ENCODE measurements around the gene HKDC1.
"Not testable (repeated sequence)": the region's sequence is repeated elsewhere in the genome, so short reads cannot be mapped to it uniquely, and the experiment has no call there.

HKDC1 gene, protein sequence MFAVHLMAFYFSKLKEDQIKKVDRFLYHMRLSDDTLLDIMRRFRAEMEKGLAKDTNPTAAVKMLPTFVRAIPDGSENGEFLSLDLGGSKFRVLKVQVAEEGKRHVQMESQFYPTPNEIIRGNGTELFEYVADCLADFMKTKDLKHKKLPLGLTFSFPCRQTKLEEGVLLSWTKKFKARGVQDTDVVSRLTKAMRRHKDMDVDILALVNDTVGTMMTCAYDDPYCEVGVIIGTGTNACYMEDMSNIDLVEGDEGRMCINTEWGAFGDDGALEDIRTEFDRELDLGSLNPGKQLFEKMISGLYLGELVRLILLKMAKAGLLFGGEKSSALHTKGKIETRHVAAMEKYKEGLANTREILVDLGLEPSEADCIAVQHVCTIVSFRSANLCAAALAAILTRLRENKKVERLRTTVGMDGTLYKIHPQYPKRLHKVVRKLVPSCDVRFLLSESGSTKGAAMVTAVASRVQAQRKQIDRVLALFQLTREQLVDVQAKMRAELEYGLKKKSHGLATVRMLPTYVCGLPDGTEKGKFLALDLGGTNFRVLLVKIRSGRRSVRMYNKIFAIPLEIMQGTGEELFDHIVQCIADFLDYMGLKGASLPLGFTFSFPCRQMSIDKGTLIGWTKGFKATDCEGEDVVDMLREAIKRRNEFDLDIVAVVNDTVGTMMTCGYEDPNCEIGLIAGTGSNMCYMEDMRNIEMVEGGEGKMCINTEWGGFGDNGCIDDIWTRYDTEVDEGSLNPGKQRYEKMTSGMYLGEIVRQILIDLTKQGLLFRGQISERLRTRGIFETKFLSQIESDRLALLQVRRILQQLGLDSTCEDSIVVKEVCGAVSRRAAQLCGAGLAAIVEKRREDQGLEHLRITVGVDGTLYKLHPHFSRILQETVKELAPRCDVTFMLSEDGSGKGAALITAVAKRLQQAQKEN
- total RNA-seq: 8.8 reads per million, percentile 29 among the genes with 10 or more reads in this experiment

DNA sequence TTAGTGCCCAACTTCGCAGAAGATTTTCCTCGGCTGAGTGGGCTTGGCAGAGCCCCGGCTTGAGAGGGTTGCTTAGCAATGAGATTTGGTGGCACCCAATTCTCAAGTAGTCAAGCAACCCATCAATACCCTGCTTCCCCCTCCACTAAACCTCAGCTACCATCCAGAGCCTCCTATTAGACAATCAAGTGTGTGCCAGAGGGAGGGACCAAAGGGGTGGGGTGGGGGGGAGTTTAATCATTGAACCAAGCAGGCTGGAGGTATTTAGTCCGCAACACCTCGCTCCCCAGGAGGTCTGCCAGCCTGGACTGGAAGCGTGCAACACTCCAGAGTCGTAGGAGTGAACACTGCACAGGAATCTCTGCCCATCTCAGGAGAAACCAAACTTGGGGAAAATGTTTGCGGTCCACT, at the start of gene HKDC1:
HKDC1 (plus strand) TSS at position 292 of the 411 bp plus-strand sequence; CDS start at position 396, 104 bp downstream.
- no peak for DNase-seq

DNA sequence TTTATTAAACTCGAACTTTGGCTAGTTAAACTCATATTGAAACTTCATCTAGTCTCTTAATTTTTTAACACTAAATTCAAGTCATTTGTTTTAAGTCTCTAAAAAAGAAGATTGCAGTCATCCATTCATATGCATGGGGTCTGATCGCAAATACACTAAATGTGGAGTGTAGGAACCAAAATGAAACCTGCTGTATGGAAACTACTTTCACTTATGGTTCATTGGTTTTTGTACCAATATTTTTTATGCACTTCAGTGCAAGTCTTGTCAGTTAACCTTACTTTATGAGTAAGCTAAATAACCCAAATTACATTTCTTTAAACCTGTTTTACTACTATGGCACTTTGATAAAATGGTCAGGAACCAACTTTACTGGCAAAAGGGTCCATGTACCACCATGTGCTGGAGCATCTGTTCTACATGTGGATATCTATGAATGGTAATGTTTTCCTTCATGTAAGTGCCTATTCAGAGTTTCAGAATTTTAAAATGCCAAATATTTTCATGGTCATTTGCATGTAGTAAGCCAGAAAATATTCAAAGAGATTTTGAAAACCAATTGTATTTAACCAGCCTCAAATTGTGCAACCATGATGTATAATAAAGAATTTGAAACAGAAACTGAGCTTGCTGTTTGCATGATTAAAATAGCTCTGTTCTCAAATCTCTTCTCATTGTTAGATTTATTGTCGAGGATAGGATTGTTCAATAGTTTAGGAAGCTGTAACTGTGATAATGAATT, 47.7 kb upstream of the HKDC1 start:
- no peak for DNase-seq

DNA sequence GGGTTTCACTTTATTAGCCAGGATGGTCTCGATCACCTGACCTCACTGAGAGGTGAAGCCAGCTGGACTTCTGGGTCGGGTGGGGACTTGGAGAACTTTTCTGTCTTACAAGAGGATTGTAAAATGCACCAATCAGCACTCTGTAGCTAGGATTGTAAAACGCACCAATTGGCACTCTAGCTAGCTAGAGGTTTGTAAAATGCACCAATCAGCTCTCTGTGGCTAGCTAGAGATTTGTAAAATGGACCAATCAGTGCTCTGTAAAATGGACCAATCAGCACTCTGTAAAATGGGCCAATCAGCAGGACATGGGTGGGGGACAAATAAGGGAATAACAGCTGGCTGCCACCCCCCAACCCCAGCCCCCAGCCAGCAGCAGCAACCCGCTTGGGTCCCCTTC, 44.8 kb upstream of the HKDC1 start:
- DNase-seq: not testable (repeated sequence)

DNA sequence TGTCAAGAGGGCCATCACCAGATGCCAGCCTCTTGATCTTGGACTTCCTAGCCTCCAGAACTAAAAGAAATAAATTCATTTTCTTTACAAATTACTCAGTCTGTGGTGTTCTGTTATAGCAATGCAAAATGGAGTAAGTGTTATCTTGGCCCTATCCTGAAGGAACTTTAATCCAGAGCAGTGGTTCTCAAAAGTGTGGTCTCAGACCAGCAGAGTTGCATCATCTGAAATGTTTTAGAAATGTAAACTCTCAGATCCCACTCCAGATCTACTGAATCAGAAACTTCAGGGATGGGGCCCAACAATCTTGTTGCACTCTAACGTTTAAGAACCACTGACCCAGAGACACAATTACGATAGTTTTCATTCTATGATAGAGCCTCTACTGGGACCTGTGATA, 43.3 kb upstream of the HKDC1 start:
- no peak for DNase-seq

DNA sequence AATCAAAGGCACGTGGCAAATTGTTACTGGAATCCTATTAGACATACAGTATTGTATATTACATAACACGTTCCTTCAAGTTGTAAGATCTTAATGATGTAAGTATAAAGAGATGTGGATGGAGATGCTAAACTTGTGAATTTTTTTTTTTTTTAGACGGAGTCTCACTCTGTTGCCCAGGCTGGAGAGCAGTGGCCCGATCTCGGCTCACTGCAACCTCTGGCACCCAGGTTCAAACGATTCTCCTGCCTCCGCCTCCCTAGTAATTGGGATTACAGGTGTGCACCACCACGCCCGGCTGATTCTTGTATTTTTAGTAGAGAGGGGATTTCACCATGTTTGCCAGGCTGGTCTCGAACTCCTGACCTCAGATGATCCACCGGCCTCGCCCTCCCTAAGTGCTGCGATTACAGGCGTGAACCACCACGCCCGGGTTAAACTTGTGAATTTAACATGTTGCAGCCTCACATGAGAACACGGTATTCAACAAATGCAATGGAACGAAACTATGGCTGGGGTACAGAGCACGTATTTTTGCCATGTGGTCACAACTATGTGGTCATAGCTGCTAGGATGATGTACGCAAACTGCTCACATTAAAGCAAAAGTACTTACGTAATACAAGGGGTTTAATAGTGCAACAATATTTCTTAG, 40.9 kb upstream of the HKDC1 start:
- peak; percentile 34 for DNase-seq

DNA sequence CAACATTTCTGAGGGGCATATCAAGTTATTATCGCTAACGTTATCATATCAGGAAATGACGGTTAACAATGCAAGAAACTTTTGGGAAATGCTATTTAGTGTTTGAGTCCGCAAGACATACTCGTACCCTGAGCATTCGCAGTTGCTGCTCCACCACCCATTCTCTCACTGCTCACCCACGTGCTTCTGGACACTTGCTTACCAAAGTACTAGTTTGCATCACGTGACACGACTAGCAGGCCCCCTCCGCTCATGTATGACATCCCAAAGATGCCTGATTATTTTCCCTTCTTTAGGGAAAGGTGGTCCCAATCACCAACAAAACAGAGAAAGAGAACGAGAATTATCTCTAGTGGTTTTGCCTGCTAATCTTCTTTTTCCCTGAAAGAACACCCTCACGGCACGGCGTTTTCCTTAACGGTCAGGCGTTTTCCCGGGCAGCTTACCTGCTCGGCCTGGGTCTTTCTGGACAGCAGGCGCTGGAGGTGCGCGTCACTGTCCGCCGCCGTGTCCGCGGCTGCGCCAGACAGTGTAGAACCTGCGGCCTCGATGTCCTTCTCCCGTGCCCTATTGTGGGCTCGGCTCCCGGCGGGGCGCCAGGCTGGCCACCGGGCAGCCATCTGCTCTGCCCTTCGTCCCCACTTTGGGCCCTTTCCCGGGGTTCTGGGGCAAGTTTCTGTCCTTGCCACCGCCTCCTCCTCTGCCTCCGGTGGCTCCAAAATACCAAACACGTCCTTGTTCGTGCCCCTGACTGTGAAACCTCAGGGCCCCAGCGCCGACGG, 40.2 kb upstream of the HKDC1 start, which contains the start of gene SUPV3L1:
SUPV3L1 (plus strand) TSS at position 492 of the 782 bp plus-strand sequence; CDS start at position 550, 58 bp downstream.
- peak; percentile 77 for DNase-seq

DNA sequence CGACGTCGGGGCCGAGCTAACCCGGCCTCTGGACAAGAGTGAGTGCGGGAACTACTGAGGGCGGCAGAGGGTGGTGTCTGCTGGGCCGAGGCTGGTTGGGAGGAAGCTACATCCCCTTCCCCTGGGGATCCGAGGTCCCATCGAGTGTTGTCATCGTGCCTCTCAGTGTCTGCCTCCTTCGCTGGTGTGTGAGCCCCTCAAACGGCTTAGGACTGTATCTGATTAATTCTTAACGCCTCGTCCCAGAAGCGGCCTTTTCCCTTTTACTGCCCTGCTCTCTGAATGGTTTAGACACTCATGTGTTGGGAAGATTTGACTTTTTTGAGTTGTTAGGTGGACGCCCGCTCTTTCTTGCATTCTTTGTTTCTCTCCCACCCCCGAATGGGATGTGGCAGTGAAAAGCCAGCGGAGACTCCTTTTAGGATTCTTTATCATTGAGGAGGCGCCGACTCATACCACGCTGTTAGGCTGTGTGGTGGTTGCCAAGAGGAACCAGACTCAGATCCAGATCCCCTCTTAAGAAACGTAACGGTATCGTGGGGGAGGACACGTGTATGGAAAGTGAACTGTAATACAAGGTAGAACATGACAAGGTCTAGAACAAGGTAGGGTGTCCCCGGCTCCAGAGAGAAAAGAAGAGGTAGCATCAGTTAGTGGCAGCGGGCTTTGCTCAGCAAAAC, 39.5 kb upstream of the HKDC1 start:
- peak; percentile 12 for DNase-seq

DNA sequence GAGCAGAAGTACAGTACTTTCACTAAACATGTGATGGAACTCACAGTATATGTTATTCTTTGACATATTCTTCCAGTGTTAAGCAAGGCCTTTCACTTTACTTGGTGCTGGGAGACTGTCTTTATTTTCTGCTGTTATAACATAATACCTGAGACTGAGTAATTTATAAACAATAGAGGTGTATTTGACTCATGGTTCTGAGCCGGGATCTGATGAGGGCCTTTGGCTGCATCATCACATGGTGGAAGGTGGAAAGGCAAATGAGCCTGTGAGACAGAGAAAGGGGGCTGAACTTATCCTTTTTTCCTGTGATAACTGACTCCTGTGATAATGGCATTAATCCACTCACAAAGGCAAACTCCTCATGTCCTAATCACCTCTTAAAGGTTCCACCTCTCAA, 38.7 kb upstream of the HKDC1 start:
- no peak for DNase-seq

DNA sequence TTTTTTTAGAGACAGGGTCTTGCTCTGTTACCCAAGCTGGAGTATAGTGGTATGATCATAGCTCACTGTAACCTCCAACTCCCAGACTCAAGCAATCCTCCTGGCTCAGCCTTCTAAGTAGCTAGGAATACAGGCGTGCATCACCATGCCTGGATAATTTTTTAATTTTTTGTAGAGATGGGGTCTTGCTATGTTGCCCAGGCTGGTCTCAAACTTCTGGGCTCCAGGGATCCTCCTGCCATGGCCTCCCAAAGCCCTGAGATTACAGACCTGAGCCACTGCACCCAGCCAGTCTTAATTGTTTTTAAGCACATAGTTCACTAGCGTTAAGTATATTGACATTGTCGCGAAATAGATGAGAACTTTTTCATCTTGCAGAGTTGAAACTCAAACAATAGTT, 38.1 kb upstream of the HKDC1 start:
- no peak for DNase-seq

DNA sequence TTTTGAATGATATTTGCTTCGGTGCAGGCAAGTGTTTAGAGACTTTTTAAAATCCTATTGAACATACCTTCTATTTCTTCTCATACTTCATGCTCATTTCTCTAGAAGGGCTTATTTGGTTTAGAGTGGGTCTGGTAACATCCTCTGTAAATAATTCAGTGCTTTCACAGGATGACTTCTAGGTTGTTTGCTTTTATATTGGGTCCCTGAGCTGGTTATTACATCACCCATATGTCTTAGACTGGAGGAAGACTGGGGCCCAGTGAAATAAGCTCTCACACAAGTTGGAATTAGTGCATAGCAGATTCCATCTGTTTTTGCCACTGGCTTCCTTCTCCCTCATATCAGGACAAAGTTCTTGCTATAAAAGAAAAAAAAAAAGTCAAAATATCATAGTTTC, 33.6 kb upstream of the HKDC1 start:
- DNase-seq: no peak

DNA sequence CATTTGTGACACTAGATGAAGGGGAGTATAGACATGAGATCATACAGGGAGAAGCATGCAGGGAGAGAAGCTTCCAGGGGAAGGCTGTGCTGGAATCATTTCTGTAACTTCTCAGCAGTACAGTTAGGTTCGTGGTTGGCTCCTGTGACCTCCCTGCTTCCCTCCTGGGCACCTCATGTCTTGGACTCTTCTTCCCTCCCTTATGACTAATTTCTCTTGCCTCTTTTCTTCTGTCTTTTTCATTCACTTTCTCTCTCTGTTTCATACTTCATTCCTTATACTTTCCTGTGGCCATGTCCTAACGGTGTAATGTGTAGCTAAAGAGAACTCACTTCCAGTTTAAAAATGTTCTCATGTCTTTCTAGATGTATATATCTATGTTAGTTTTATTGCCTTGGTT, 19.1 kb upstream of the HKDC1 start:
- DNase-seq: no peak

DNA sequence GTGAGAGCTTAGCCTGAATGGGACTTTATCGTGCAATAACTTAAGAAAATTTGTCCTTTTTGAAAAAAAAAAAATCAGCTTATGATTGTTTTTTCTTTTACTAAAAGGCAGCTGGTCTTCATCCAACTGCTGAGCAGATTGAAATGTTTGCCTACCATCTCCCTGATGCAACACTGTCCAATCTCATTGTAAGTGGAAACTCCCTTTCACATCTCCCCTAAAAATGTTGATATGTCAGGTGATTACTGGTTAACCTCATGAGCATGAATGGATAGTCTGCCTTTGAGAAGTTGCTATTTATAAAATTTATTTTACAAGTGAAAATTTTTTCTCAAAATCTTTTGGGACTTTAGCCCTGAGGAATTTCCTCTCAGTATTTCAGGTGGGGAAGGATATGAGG, 17.8 kb upstream of the HKDC1 start:
- no peak for DNase-seq

DNA sequence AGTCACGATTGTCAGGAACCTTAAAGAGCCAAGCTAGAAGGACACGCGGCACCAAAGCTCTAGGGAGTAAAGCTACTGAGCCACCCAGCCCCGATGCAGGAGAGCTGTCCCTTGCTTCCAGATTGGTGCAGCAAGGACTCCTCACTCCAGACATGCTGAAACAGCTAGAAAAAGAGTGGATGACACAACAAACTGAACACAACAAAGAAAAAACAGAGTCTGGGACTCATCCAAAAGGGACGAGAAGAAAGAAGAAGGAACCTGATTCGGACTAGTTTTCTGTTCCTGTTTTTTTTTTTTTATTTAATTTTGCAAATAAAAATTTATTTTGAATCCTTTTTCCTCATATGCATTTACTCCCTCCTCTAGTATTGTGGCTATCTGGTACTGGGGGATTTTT, 11.4 kb upstream of the HKDC1 start:
- no peak for DNase-seq

DNA sequence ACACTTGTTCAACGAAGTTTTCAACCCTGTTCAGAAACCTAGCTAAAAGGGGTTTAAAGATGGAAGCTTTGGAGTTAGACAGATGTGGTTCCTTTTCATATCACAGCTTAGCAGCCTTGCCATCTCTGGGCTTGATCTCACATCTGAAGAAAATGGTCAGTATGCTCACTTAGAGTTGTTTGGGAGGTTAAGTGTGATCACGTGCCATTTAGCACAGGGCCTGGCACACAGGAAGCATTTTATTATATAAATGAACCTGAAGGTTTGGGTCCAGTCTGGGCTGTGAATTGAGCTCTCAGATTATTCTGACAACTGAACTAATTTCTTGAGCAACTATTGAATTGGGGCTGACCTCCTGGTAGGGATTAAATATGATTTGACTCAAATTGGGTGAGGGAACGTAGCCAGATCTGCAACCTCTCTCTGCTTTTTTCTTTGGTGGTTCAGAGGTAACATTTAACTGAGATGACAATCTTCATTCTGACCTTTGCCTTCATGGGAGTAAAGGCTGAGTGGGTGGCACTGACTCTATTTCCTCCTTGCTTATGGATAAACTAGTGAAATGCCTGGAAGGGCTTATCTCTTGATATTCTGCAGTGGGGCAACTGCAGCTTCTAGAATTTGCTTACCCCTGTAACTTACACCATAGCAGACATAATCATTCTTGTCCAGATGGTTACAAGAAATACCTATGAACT, 10.2 kb upstream of the HKDC1 start:
- no peak for DNase-seq

DNA sequence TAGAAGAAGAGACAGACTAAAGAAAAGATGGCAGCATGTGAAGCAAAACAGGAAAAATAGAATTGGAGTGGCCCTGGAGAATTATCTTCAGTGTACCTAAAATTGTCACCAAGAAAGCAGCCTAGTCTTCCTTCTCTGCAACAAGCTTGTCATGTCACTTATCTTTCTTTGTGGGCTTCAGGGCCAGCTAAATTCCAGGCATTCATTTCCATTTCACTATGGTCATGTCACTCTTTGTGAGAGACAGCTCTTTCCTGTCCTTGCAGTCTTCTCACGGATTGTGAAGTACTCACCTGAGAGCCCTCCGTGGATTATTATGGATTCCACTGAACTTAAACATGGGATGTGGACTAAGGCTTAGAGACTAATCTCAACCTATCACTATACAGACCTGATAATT, 9.0 kb upstream of the HKDC1 start:
- no peak for DNase-seq

DNA sequence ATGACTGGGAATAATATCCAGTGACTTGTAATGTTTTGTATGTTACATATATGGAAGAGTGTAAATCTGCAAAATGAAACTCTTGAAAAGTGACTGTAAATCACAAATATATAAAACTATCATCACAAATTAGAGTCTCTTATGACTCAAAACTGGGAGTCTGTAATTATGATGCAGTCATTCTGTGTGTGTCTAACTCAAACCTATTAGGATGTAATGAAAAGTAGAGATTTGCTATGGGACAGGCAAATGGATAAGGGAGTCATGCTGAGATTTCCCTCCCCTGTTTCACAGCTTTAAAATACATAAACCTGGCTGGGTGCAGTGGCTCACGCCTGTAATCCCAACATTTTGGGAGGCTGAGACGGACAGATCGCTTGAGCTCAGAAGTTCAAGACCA, 8.6 kb upstream of the HKDC1 start:
- DNase-seq: no peak

DNA sequence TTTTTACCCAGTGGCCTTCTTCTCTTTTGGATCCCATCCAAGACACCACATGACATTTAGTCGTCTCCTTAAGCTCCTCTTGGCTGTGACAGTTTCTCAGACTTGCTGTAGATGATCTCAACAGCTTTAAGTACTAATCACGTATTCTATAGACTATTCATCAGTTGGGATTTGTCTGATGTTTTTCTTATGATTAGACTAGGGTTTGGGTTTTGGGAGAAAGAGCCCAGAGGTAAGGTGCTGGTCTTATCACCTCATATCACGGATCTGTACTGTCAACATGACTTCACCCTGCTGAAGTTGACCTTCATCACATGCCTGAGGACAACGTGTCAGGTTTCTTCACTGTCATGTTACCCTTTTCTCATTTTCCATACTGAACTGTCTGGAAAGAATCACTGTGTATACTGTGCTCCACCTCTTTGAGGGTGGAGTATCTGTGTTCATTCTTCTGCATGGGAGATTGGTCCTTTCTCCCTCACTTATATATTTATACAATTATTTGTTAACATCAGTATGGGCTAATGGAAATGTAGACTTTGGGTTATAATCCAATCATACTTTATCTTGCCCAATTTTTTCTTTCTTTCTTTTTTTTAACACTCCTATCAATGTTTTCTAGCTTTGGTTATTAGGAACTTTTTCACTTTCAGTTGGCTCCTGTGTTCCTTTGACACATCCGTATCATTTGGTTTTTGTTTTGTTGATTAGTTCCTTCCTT, 6.4 kb upstream of the HKDC1 start:
- no peak for DNase-seq

DNA sequence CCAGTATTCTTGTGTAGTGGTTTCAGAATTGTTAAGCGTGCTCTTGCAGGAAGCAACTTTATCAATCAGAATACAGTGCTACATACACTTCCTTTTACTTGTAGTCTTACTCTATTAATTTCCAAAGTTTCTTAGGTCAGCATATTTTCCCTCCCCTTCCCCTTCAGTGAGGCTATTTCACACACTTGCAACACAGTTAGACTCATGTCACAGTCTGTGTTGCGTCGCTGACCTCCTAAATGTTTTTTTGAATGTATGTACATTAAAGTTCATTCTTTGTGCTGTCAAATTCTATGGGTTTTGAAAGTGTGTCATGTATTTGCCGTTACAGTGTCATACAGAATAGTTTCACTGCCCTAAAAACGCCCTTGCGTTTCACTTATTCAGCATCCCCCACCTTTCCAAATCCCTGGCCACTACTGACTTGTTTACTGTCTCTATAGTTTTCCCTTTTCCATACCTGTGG, 5.4 kb upstream of the HKDC1 start:
- DNase-seq: no peak

DNA sequence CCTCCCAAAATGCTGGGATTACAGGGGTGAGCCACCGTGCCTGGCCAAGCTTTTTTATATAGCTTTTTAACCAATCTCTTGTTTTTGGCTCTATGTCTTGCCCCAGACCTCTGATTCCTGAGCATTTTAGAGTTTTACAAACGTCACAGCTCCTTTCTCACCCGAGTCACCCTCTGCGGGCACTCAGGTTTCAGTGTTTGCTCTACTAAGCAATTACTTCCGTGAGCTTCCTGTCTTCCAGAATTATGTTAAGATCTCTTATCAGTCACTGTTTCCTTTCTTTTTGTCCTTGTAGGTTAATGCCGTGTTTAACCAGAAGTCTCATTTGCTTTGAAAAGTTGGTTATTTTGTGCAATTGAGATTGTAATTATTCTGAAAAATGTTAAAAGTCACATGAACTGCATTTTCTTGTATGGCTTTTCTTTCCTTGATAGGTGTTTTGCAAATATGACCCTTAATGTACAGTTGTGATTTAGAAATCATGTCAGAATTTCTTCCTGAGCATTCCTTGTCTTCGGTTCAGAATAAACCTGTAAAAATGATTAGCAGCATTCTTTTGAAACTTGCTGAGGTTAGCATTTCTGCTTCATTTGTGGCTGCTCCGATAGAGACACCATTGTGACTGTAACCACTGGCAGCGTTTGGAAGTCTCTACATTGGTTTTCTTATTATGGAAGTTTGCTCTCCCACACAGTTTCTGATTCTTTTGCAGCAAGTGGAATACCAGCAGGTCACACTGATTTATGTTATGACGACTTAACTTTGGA, 4.5 kb upstream of the HKDC1 start:
- DNase-seq: no peak
